GOT3 (cell line): ENCODE measurements around the gene FAM107B.
"Not testable (repeated sequence)": the region's sequence is repeated elsewhere in the genome, so short reads cannot be mapped to it uniquely, and the experiment has no call there.

Experiments used
- DNase-seq: peaks from one replicate; lab custom pipeline; 2025; ENCODE audit warnings: mixed read lengths; lab: John Stamatoyannopoulos, UW

FAM107B gene

GRCh38 chr10:14664345-14664744 lies 110.4 kb downstream of the FAM107B start:
- no peak for DNase-seq

- no peak for DNase-seq
Observed at GRCh38 chr10:14661818-14662217, 112.9 kb downstream of the FAM107B start.

DNA sequence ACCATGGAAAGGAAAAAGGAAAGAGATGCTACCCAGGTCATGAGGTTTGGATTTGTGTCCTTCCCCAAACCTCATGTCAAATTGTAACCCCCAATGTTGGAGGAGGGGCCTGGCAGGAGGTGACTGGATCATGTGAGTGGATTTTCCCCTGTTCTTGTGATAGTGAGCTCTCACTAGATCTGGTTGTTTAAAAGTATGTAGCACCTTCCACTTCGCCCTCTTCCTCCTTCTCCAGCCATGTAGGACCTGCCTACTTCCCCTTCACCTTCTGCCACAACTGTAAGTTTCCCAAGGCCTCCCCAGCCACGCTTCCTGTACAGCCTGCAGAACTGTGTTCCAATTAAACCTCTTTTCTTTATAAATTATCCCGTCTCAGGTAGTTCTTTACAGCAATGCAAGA lies 113.9 kb downstream of the FAM107B start:
- DNase-seq: no peak

- no peak for DNase-seq
Observed at GRCh38 chr10:14659626-14660196, 115.0 kb downstream of the FAM107B start.

DNA sequence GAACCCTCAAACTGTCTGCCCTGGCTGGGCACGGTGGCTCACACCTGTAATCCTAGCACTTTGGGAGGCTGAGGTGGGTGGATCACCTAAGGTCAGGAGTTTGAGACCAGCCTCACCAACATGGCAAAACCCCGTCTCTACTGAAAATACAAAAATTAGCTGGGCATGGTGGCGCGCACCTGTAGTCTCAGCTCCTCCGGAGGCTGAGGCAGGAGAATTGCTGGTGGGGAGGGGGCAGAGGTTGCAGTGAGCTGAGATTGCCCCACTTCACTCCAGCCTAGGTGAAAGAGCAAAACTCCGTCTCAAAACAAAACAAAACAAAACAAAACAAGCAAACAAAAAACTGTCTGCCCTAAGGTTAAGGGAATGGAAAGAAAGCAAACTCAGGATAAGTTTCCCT lies 115.6 kb downstream of the FAM107B start:
- DNase-seq: not testable (repeated sequence)

- no peak for DNase-seq
Observed at GRCh38 chr10:14658331-14659127, 116.2 kb downstream of the FAM107B start.

- DNase-seq: no peak
Observed at GRCh38 chr10:14656052-14656730, 118.5 kb downstream of the FAM107B start.

- no peak for DNase-seq
Observed at GRCh38 chr10:14654821-14655382, 119.8 kb downstream of the FAM107B start.

DNA sequence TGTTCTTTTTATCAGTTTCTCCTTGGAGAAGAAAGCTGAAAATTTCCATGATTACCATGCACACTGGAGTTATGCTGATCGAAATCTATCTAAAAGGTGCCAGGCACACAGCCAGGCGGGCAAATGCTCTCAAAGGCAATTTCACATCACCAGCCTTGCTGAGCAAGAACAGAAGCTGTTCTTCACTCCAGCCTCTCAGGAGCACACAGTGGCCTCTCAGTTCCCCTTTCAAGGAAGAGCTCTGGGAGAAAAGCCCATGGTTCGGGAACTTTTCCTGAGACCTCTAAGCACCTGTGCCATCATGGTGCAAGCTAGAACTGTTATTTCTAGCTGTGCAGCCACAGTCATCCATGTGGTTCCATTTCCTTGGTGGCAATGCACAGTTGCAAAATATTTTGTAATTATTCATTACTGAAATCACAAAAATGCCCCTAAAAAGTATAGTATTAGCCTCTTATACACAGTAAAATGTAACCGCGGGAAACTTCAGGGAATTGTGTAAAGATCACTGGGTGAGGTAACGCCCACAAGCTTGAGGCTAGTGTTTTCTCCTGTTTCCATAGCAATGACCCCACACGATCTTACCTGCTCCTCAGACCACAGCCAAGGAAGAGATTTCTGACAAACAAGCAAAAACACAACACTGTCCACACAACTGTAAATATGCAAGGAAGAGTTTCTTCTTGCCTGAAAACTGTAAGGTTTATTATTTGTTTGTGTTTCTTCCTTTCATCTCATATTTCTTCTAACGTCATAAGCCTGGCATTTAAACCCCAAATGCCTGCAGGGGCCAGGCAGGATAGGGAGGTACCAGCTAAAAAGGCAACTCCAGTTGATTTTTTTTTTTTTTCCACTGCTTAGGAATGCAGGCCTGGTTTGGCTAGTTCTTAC lies 121.2 kb downstream of the FAM107B start:
- peak; percentile 35 for DNase-seq

GRCh38 chr10:14652816-14653215 lies 121.9 kb downstream of the FAM107B start:
- DNase-seq: no peak

- DNase-seq: no peak
Observed at GRCh38 chr10:14652067-14652466, 122.6 kb downstream of the FAM107B start.

DNA sequence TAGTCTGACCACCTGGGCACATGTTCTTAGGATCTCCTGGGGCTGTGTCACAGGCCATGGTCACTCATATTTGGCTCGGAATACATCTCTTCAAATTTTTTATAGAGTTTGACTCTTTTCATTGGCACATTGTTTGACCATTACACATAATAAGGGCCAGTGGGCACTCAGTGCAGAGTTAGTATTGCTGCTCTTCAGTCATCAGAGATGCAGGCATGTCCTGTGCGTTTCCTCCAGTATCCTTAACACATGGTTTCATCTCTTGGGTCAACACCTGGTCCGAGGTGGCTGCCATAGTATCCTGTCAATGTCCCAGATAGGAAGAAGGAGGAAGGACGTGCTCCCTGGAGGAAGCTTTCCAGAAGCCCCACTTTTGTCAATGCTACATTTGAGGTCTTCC lies 125.0 kb downstream of the FAM107B start:
- no peak for DNase-seq

GRCh38 chr10:14648946-14649345 lies 125.8 kb downstream of the FAM107B start:
- DNase-seq: no peak

DNA sequence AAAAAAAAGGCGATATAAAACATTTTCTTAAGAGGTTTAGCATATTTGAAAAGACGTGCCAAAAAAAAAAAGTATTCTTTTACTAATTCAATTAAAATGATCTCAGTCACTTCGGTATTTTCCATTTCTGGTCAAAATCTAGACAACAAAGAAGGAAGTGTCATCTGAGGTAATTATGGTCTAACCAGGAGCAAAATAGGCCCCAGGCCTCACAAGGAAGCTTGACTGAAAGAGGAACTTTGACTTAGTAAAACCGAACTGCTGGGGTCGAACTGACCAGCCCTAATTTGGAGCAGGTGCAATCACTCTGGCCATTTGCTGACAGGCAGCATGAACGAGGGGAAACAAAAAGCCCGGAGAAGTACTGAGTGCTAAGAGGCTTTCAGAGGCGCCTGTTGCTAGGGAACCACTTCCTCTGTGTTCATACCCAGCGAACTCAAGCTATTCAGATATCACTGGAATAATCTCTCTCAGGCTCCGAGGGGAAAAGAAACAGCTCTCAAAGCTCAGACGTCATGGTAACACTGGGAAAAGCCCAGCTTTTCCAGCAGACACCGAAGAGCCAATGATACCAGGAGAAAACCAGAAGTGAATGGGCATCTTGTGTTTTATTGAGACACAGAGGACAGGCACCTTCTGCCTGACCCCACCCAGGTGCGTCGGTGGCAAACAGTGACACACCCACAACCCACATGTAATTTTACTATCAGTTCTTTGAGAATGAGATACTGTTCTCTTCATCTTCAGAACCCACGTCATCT lies 126.5 kb downstream of the FAM107B start:
- no peak for DNase-seq

GRCh38 chr10:14645239-14645960 lies 129.3 kb downstream of the FAM107B start:
- no peak for DNase-seq

DNA sequence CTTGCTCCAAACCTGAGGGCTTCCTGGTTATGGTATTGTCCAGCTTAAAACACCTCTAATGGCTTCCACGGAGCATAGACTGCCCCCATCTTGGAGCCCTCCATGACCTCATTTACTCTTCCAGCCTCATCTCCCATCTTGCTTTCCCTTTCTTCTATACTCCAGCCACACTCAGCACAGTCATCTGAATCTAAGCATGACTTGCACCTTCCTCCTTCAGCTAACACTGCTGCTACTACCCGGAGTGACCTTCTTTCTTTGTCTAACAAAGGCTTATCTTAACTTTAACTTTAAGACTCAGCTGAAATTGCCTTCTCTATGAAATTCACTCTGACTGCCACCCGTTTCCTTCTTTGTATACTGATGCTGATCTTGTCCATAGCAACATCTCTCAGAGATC lies 135.1 kb downstream of the FAM107B start:
- no peak for DNase-seq

DNA sequence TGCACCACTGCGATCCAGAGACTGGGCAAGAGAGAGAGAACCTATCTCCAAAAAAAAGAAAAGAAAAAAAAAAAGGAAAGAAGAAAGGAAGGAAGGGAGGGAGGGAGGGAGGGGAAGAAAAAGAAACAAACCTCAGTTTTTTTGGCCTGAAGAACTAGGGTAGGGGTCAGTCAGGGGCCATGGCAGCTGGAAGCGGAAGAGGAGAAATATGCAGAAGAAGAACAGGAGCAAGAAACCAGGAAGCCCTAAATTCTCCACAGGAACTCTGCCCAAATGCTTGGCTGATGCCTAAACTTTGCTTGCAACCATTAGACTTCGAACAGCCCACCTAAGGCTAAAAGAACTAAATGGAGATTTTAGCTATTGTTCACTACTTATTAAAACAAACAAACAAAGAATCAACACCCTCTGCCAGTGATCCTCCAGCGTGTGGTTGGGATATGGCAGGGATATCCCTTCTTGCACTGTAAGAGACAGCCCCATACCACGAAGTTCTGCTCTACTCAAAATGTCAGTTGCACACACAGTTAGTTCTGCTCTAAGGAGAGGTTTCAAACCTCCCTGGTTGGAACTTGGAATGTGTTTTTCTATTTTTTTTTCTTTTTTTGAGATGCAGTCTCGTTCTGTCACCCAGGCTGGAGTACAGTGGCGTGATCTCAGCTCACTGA lies 139.5 kb downstream of the FAM107B start:
- DNase-seq: no peak

DNA sequence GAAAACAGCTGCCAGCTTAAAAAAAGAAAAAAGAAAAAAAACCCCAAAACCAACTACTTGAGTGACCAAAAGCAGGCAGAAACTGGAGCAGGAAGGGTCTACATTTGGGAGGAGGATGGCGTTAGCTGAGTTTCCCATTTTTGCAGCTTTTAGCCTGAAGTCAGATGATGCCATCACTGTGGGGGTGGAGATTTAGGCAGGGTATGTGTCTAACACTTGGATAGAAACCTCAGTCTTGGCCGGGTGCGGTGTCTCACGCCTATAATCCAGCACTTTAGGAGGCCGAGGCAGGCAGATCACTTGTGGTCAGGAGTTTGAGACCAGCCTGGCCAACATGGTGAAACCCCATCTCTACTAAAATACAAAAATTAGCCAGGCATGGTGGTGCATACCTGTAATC lies 140.1 kb downstream of the FAM107B start:
- not testable (repeated sequence) for DNase-seq

- no peak for DNase-seq
Observed at GRCh38 chr10:14625765-14626525, 148.8 kb downstream of the FAM107B start.
